Heart left ventricle (tissue), 16 donors: Measurements from ENCODE around the gene TECPR2. TPM values are rescaled to one million over a fixed set of nuclear protein-coding genes. Genes with fewer than 3 reads are reported as not detected.

Source experiments
- ATAC-seq, 4 donors: fragments of 200-7000 bp; cut with Tn5 transposase; one replicate each; pipeline ENCODE4 v1.9.1; 2020 to 2022; ENCODE audit warnings: moderate library complexity in 4 of 4, mild to moderate bottlenecking in 3 of 4, moderate number of reproducible peaks in 1 of 4
- DNase-seq, 5 donors: peaks; one replicate each; pipeline ENCODE4 v3.0.0-alpha.2; 2020
- H3K27ac ChIP-seq, 12 donors: fragments of 200-600 bp; sonication (generic) in 4 of 12; one replicate each; pipeline versions ENCODE4 v1.5.0 to v1.8.0; 2016 to 2022; ENCODE audit warnings: mild to moderate bottlenecking in 2 of 12
- H3K27me3 ChIP-seq, 9 donors: fragments of 200-600 bp; sonication (generic) in 2 of 9; one replicate each; pipeline versions ENCODE4 v1.5.1 to v1.8.0; 2016 to 2022; ENCODE audit warnings: mild to moderate bottlenecking in 3 of 9
- H3K36me3 ChIP-seq, 9 donors: fragments of 200-600 bp; sonication (generic) in 2 of 9; one replicate each; pipeline versions ENCODE4 v1.5.0 to v1.8.0; 2018 to 2022; ENCODE audit warnings: mild to moderate bottlenecking in 2 of 9
- H3K4me1 ChIP-seq, 12 donors: fragments of 200-600 bp; sonication (generic) in 4 of 12; one replicate each; pipeline versions ENCODE4 v1.5.0 to v1.8.0; 2016 to 2022; ENCODE audit warnings: mild to moderate bottlenecking in 3 of 12
- H3K4me3 ChIP-seq, 12 donors: fragments of 200-600 bp; sonication (generic) in 4 of 12; one replicate each; pipeline versions ENCODE4 v1.5.0 to v1.8.0; 2017 to 2022; ENCODE audit warnings: mild to moderate bottlenecking in 9 of 12, moderate library complexity in 4 of 12
- H3K9me3 ChIP-seq, 12 donors: fragments of 200-600 bp; sonication (generic) in 4 of 12; one replicate each; pipeline versions ENCODE4 v1.5.0 to v1.8.0; 2016 to 2022; ENCODE audit warnings: mild to moderate bottlenecking in 1 of 12
- CTCF ChIP-seq, 12 donors: fragments of 200-600 bp; sonication (generic) in 4 of 12; IDR thresholded peaks; one replicate each; pipeline versions ENCODE4 v1.5.0 to v1.8.0; 2018 to 2022; ENCODE audit warnings: antibody characterized with exemption in 12 of 12, mild to moderate bottlenecking in 5 of 12
- POLR2A ChIP-seq, 2 donors: fragments of 450-650 bp; IDR thresholded peaks; one replicate each; pipeline ENCODE4 v1.6.1; 2017; ENCODE audit warnings: antibody characterized with exemption in 2 of 2, mild to moderate bottlenecking in 2 of 2, moderate library complexity in 2 of 2
- WGBS, 4 donors: extraction: QIAGEN DNeasy Blood & Tissue Kit in 2 of 4; methylation state at CpG; one replicate each; pipeline versions ENCODE4 v1.1.5 to v1.1.7; 2013 to 2018; 5-methylcytosine and 5-hydroxymethylcytosine counted together
- intact Hi-C, 10 donors: fragments of 100-400 bp; cut with DNase I; formaldehyde crosslinking; loops; one replicate each; pipeline versions ENCODE4 v1.11.1 to v1.14.2; 2022
- polyA plus RNA-seq, 2 donors: library from polyadenylated mRNA; stranded (reverse); fragments of 200-250 nt; gene quantifications; one replicate each; pipeline ENCODE4 v1.2.3, GENCODE V29; 2013
- total RNA-seq, 9 donors: library from RNA; depleted of rRNA in 2 of 9; stranded (reverse); fragments of >200 nt in 2 of 9; fragmentation: NEBNext Ultra II Directional in 3 of 9; extraction: Animal tissue kit (Norgen Biotek cat#: 25700) in 3 of 9; gene quantifications; one replicate each; pipeline versions ENCODE4 v1.1.0 to v1.2.4, GENCODE V29; 2016 to 2023
- donor health status: ischemic (EF 13 %, LVEDD 7.1; RV severe dilation, severe dysfunction).
- donor health status: healthy with polysubstance abuse.
- donor health status: DM: no; HTN: yes; CAD: no.
- donor health status: DM: no; HTN: no; CAD: no.
- donor health status: ischemic (EF 25% LVEDD 6.9; RV normal size, moderate dysfunction).
- donor health status: ischemic (EF 25% LVEDD 5.7; RV mildly dilated, moderate dysfunction).
- donor health status: healthy.
- donor health status: DM: yes; HTN: yes; CAD: no.
- donor health status: ischemic (EF 35%, LVEDD 5.7; RV mildly dilated, moderate dysfunction).
- donor health status: nonischemic (EF 11% LVEDD 7.7; RV severe dilation, severe dysfunction).
- donor health status: DM: yes; HTN: yes; CAD: no.
- donor health status: PGD.
- donor health status: ischemic (EF 29% LVEDD 5.4; RV normal size, mild dysfunction).
- donor health status: nonischemic (EF 23%, LVEDD 6.1; RV moderate dilation, normal function).

Gene TECPR2
- total and polyA plus RNA-seq, 11 donors: 9.9 to 30.6 (median 22.3) TPM

DNA sequence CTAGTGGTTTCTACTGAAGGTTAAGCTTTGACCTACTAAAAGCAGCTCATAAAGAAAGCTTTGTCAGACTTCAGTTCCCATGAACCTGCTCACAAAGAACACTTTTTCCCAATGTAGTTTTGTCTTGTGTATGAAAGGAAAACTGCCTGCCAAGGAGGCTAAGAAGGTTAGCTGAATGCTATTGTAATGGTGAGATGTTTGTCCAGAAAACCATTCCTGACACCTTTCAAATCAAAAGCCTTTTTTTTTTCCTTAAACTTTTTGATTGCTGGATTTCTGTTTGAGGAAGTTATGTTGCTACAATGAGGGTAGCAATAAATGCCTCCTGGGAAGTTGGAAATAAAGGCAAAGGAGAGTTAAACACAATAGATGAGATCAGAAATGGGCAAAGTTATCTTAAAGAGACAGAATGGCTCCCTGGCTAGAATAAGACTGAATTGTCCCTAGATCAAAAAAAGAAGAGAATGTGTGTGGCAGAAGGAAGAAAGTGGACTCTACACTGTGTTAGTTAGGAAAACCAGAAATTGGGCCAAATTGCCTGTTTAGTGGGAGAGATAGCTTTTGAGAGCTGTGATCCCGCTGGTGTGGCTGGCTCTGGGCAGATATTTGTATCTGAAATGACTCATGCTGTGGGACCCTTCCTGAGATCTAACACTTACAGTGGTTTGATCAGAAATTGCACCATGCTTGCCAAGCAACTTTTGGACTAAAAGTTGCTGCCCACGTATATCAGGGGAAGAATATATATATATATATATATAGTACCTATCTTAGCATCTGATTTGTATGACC lies 27.5 kb downstream of the TECPR2 start:
- Histone ChIP-seq H3K4me1 (peaks cover 0 to 23% (median 12%) of the 10 kb centered on the region in 12 donors), H3K27ac (peak overlapping the region in 2 of 12 donors; percentile 9 to 13), H3K36me3 (peaks cover 0 to 27% (median 5%) of the 10 kb centered on the region in 9 donors), H3K9me3 (no peaks in the 10 kb centered on the region), H3K27me3 (no peaks in the 10 kb centered on the region), H3K4me3 (no peak overlapping the region)
- DNase-seq: no peak
- ATAC-seq: no peak
- TF ChIP-seq CTCF (IDR thresholded peaks at IDR 0.05) (no peak), POLR2A (IDR thresholded peaks at IDR 0.05) (no peak)
- 62 to 80% (median 71%) methylated on average over 2 of the region's 2 CpGs for WGBS, 4 donors
- intact Hi-C loops: no loop called here

DNA sequence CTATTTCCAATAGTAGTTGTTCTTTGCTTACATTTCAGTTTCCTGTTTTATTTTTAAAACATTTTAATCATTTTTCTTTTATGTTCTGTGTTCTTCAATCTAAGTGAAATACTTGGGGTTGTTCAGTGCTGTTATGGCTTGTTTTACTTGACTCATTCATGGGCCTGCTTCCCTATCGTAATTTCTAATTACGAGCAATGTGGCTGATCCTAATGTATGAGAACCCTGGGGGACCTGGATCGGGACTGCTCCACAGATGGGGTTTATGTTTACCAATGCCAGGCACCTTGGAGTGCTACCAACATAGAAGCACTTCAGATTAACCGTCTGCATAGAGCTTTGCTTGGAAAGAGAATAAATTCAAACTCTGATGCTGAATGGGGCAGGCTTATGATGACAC lies 29.8 kb downstream of the TECPR2 start:
- WGBS, 4 donors: 49 to 64% (median 53%) methylated on average over 4 of the region's 4 CpGs
- TF ChIP-seq CTCF (IDR thresholded peaks at IDR 0.05) (no peak), POLR2A (IDR thresholded peaks at IDR 0.05) (no peak)
- peak in 3 of 4 donors; percentile 46 to 69 (median 47) for ATAC-seq

GRCh38 chr14:102394717-102395375 lies 32.1 kb downstream of the TECPR2 start:
- peaks cover 0 to 19% (median 7%) of the 10 kb centered on the region in 12 donors for H3K4me1 ChIP-seq
- H3K36me3 ChIP-seq: peaks cover 0 to 33% (median 0%) of the 10 kb centered on the region in 9 donors
- no peaks in the 10 kb centered on the region for H3K27me3 ChIP-seq
- no peak for ATAC-seq
- intact Hi-C loops: no loop called here
- TF ChIP-seq POLR2A (IDR thresholded peaks at IDR 0.05): no peak
- no peak for TF ChIP-seq CTCF (IDR thresholded peaks at IDR 0.05)
- no peak overlapping the region for H3K4me3 ChIP-seq
- H3K27ac ChIP-seq: no peak overlapping the region
- no peak for DNase-seq
- peaks cover 0 to 15% (median 5%) of the 10 kb centered on the region in 12 donors for H3K9me3 ChIP-seq
- 71 to 79% (median 75%) methylated on average over 9 of the region's 9 CpGs for WGBS, 4 donors

More for the DNA sequence above, 29.8 kb downstream of the TECPR2 start:
- Histone ChIP-seq H3K27ac (no peak overlapping the region), H3K36me3 (peaks cover 0 to 18% (median 3%) of the 10 kb centered on the region in 9 donors), H3K4me1 (peaks cover 0 to 23% (median 12%) of the 10 kb centered on the region in 12 donors), H3K9me3 (no peaks in the 10 kb centered on the region), H3K4me3 (no peak overlapping the region), H3K27me3 (no peaks in the 10 kb centered on the region)
- intact Hi-C loops: no loop called here
- DNase-seq: no peak

DNA sequence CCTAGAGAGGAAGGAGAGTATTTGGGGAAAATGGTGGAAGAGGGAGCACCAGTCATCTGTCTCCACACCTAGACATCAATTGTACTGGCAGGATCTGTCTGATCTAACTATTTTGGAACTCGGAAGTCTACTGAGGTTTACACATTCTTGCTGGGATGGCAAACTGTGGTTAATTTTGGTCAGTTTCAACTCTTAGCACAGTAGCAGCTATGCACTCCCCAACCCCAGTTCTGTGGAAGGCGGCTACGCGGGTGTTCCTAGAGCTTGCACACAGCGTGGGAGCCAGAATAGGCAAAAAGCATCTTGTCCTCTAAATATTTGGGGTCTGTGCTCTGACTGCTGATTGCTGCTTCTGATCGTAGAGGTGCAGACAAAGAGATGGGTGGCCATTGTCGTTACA lies 33.8 kb downstream of the TECPR2 start:
- 91 to 98% (median 95%) methylated on average over 7 of the region's 7 CpGs for WGBS, 4 donors

More for the DNA sequence above, 33.8 kb downstream of the TECPR2 start:
- no peak for TF ChIP-seq CTCF (IDR thresholded peaks at IDR 0.05)
- no peak for TF ChIP-seq POLR2A (IDR thresholded peaks at IDR 0.05)
- peaks cover 0 to 10% (median 2%) of the 10 kb centered on the region in 12 donors for H3K4me1 ChIP-seq
- ATAC-seq (no peak), DNase-seq (no peak)
- peaks cover 0 to 47% (median 6%) of the 10 kb centered on the region in 9 donors for H3K36me3 ChIP-seq
- no peaks in the 10 kb centered on the region for H3K27me3 ChIP-seq
- intact Hi-C loops: no loop called here
- H3K4me3 ChIP-seq: no peak overlapping the region
- peaks cover 0 to 18% (median 5%) of the 10 kb centered on the region in 12 donors for H3K9me3 ChIP-seq
- H3K27ac ChIP-seq: no peak overlapping the region
